Immature natural killer cell (primary cell): ENCODE results near the gene TBC1D22A. TPM values are rescaled to one million over a fixed set of nuclear protein-coding genes. Genes with fewer than 3 reads are reported as not detected.
"Not testable (repeated sequence)": the region's sequence is repeated elsewhere in the genome, so short reads cannot be mapped to it uniquely, and the experiment has no call there.

Experiments
- DNase-seq, 3 donors: peaks; one replicate each; pipeline ENCODE4 v3.0.0; 2022; ENCODE audit warnings: mixed read lengths in 1 of 3
- H3K27ac Mint-ChIP-seq, 6 donors: one replicate each; pipeline ENCODE4 v1.8.0; 2020; ENCODE audit warnings: mixed read lengths in 6 of 6, mild to moderate bottlenecking in 5 of 6, inconsistent platforms in 4 of 6, moderate library complexity in 3 of 6
- H3K27me3 Mint-ChIP-seq, 3 donors: one replicate each; pipeline ENCODE4 v1.8.0; 2020 to 2021; ENCODE audit warnings: low read depth in 3 of 3, mild to moderate bottlenecking in 3 of 3, mixed read lengths in 3 of 3, moderate library complexity in 3 of 3, inconsistent platforms in 1 of 3
- H3K36me3 Mint-ChIP-seq, 3 donors: one replicate each; pipeline ENCODE4 v1.8.0; 2020; ENCODE audit warnings: mixed read lengths in 3 of 3, inconsistent platforms in 2 of 3, mild to moderate bottlenecking in 2 of 3
- H3K4me1 Mint-ChIP-seq, 2 donors: one replicate each; pipeline ENCODE4 v1.8.0; 2020; ENCODE audit warnings: inconsistent platforms in 2 of 2, mild to moderate bottlenecking in 2 of 2, mixed read lengths in 2 of 2, moderate library complexity in 1 of 2
- H3K4me3 Mint-ChIP-seq, 5 donors: one replicate each; pipeline ENCODE4 v1.8.0; 2020; ENCODE audit warnings: mild to moderate bottlenecking in 5 of 5, mixed read lengths in 5 of 5, inconsistent platforms in 3 of 5, moderate library complexity in 3 of 5
- H3K9me3 Mint-ChIP-seq, 6 donors: one replicate each; pipeline ENCODE4 v1.8.0; 2020; ENCODE audit warnings: mild to moderate bottlenecking in 6 of 6, mixed read lengths in 6 of 6, inconsistent platforms in 4 of 6, moderate library complexity in 3 of 6
- polyA plus RNA-seq, 3 donors: library from polyadenylated mRNA; unstranded; fragments of 300-500 nt; fragmentation: Illumina TruSeq; gene quantifications; one replicate each; pipeline ENCODE4 v1.2.3, GENCODE V29; 2021

The TBC1D22A gene
- polyA plus RNA-seq, 3 donors from 2014 or later = 20.6 to 28.0 (median 24.0) TPM

- peaks cover 0 to 2% (median 0%) of the 10 kb centered on the region in 3 donors for H3K27me3 Mint-ChIP-seq
- no peaks in the 10 kb centered on the region for H3K36me3 Mint-ChIP-seq
- peak overlapping the region in 2 of 5 donors; percentile 19 to 28 for H3K4me3 Mint-ChIP-seq
- H3K9me3 Mint-ChIP-seq = no peaks in the 10 kb centered on the region
- no peak for DNase-seq
- H3K4me1 Mint-ChIP-seq = peaks cover 68 to 87% of the 10 kb centered on the region in 2 donors
- H3K27ac Mint-ChIP-seq = peak overlapping the region; percentile 71 to 87 (median 86)
Measured at GRCh38 chr22:46774980-46775849, 12.8 kb downstream of the TBC1D22A start.

GRCh38 chr22:46775850-46776826 is 13.7 kb downstream of the TBC1D22A start:
- no peak for DNase-seq

DNA sequence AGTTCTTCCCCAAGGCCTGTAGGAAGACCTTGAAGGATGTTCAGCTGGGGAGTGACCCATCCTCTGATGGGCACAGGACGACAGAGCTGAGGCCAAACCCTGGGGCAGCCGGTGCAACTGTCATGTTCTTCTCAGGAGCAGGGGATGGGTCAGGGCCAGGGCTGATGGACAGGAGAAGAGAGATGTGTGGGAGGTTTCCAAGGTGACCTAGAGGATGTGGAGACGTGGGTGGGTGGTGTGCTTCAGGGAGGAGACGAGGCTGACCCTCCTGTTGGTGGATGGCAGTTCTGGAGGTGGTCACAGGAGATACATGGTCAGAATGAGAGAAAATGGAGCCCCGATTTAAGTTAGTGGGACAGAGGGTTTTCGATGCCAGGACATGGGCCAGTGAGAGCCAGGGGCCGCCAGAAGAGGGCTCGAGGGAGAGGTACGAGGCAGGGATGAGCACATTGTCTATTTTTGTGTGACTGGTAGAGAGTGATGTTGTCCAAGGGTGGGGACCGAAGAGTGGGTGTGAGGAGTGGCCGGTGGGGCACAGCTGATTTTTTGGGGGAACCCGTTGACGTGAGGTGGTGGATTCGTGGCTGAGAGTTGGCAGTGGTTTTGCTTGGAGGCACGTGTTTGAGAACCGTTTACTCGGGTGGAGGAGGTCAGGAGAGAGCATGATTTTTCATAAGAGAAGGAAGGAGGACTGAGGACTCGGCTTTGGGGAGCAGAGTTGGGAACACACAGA is 14.6 kb downstream of the TBC1D22A start:
- no peaks in the 10 kb centered on the region for H3K9me3 Mint-ChIP-seq
- H3K27me3 Mint-ChIP-seq = peaks cover 0 to 2% (median 0%) of the 10 kb centered on the region in 3 donors
- H3K27ac Mint-ChIP-seq = peak overlapping the region; percentile 76 to 90 (median 86)
- H3K4me1 Mint-ChIP-seq = peaks cover 59 to 74% of the 10 kb centered on the region in 2 donors
- no peak for DNase-seq
- no peaks in the 10 kb centered on the region for H3K36me3 Mint-ChIP-seq
- peak overlapping the region in 4 of 5 donors; percentile 33 to 62 (median 46) for H3K4me3 Mint-ChIP-seq

More at GRCh38 chr22:46775850-46776826, 13.7 kb downstream of the TBC1D22A start:
- Mint-ChIP-seq H3K4me1 (peaks cover 62 to 81% of the 10 kb centered on the region in 2 donors), H3K27ac (peak overlapping the region; percentile 83 to 90 (median 86)), H3K27me3 (peaks cover 0 to 2% (median 0%) of the 10 kb centered on the region in 3 donors), H3K9me3 (no peaks in the 10 kb centered on the region), H3K4me3 (peak overlapping the region; percentile 7 to 62 (median 34)), H3K36me3 (no peaks in the 10 kb centered on the region)

- H3K27ac Mint-ChIP-seq = peak overlapping the region; percentile 76 to 90 (median 86)
- H3K36me3 Mint-ChIP-seq = no peaks in the 10 kb centered on the region
- peaks cover 61 to 78% of the 10 kb centered on the region in 2 donors for H3K4me1 Mint-ChIP-seq
- H3K27me3 Mint-ChIP-seq = peaks cover 0 to 2% (median 0%) of the 10 kb centered on the region in 3 donors
- peak overlapping the region in 3 of 5 donors; percentile 19 to 62 (median 34) for H3K4me3 Mint-ChIP-seq
- H3K9me3 Mint-ChIP-seq = no peaks in the 10 kb centered on the region
- DNase-seq = no peak
Measured at GRCh38 chr22:46777609-46777970, 15.1 kb downstream of the TBC1D22A start.

DNA sequence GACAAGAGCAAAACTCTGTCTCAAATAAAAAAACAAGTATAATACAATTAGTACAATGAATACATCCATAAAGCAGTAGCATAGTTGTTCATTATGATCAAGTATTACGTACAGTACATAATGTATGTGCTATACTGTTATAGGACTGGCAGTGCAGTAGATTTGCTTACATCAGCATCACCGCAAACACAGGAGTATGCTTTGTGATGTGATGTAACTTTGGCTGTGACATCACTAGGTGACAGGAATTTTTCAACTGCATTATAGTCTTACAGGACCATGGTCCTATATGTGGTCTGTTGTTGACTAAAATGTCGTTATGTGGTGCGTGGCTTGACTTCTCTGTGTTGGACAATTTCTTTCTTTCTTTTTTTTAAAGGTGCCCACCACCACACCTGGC is 16.6 kb downstream of the TBC1D22A start:
- no peaks in the 10 kb centered on the region for H3K36me3 Mint-ChIP-seq
- no peak overlapping the region for H3K4me3 Mint-ChIP-seq
- no peaks in the 10 kb centered on the region for H3K9me3 Mint-ChIP-seq
- H3K4me1 Mint-ChIP-seq = peaks cover 59 to 79% of the 10 kb centered on the region in 2 donors
- H3K27ac Mint-ChIP-seq = peak overlapping the region in 2 of 6 donors; percentile 48 to 72
- H3K27me3 Mint-ChIP-seq = peaks cover 0 to 1% (median 0%) of the 10 kb centered on the region in 3 donors
- DNase-seq = no peak

GRCh38 chr22:46779651-46780050 is 17.2 kb downstream of the TBC1D22A start:
- no peak overlapping the region for H3K4me3 Mint-ChIP-seq
- DNase-seq = no peak
- H3K9me3 Mint-ChIP-seq = no peaks in the 10 kb centered on the region
- H3K27ac Mint-ChIP-seq = peak overlapping the region in 5 of 6 donors; percentile 13 to 78 (median 60)
- no peaks in the 10 kb centered on the region for H3K36me3 Mint-ChIP-seq
- H3K4me1 Mint-ChIP-seq = peaks cover 54 to 78% of the 10 kb centered on the region in 2 donors
- H3K27me3 Mint-ChIP-seq = peaks cover 0 to 1% (median 0%) of the 10 kb centered on the region in 3 donors

- Mint-ChIP-seq H3K27me3 (peaks cover 0 to 1% (median 0%) of the 10 kb centered on the region in 3 donors), H3K27ac (peak overlapping the region in 5 of 6 donors; percentile 13 to 72 (median 43)), H3K4me1 (peaks cover 48 to 76% of the 10 kb centered on the region in 2 donors), H3K4me3 (no peak overlapping the region), H3K36me3 (no peaks in the 10 kb centered on the region), H3K9me3 (no peaks in the 10 kb centered on the region)
- no peak for DNase-seq
Measured at GRCh38 chr22:46780453-46780852, 18.0 kb downstream of the TBC1D22A start.

DNA sequence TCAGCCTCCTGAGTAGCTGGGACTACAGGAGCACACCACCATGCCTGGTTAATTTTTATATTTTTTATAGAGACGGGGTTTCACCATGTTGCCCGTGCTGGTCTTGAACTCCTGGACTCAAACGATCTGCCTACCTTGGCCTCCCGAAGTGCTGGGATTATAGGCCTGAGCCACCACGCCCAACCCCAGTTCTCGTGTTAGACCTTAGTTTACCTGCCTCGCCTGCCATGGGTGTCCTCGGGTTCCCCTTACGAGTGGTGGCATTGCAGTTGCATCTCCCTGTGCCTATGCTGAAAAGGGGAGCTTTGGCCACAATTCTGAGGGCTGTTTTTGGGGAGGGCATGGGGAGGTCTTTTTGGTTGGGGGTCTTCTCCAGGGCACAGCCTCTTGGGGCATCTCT is 18.8 kb downstream of the TBC1D22A start:
- no peak for DNase-seq
- H3K27ac Mint-ChIP-seq = peak overlapping the region in 3 of 6 donors; percentile 11 to 42 (median 20)
- H3K4me1 Mint-ChIP-seq = peaks cover 39 to 67% of the 10 kb centered on the region in 2 donors
- H3K9me3 Mint-ChIP-seq = no peaks in the 10 kb centered on the region
- H3K36me3 Mint-ChIP-seq = no peaks in the 10 kb centered on the region
- H3K4me3 Mint-ChIP-seq = no peak overlapping the region
- H3K27me3 Mint-ChIP-seq = peaks cover 0 to 1% (median 0%) of the 10 kb centered on the region in 3 donors

DNA sequence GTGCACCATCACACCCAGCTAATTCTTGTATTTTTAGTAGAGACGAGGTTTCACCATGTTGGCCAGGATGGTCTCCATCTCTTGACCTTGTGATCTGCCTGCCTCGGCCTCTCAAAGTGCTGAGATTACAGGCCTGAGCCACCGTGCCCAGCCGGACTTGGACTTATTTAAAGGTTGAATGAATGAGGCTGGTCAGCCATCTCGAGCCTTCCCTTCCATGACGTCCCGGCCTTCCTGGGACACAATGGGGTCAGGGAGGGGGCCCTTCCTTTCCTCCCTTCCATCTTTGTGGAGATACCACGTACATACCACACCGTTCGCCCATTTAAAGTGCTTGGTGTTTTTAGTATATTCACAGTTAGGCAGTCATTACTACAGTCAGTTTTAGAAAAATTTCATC is 19.8 kb downstream of the TBC1D22A start:
- not testable (repeated sequence) for H3K36me3 Mint-ChIP-seq
- H3K4me1 Mint-ChIP-seq = peaks cover 31 to 63% of the 10 kb centered on the region in 2 donors

DNA sequence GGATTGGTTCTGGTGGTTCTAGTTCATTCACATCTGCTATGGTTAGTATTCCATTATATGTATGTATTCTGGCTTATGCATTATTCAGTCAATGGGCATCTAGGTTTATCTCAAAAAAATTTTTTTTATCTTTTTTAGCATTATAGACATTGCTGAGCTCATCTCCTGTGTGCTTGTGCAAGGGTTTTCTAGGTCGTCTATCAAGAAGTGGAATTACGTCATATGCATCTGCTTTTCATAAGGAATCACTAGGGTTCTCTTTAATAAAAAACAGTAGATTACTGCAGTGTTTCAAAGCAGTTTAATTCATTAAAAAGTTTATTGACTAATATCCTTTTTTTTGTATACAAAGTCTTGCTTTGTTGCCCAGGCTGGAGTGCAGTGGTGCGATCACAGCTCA is 21.3 kb downstream of the TBC1D22A start:
- Mint-ChIP-seq H3K4me3 (no peak overlapping the region), H3K27me3 (peaks cover 0 to 1% (median 0%) of the 10 kb centered on the region in 3 donors), H3K9me3 (no peaks in the 10 kb centered on the region), H3K36me3 (no peaks in the 10 kb centered on the region), H3K27ac (peak overlapping the region in 2 of 6 donors; percentile 2 to 71), H3K4me1 (peaks cover 34 to 62% of the 10 kb centered on the region in 2 donors)
- DNase-seq = no peak

More for the DNA sequence above, 19.8 kb downstream of the TBC1D22A start:
- H3K9me3 Mint-ChIP-seq, H3K4me3 Mint-ChIP-seq, DNase-seq, H3K27me3 Mint-ChIP-seq: not testable (repeated sequence)
- H3K27ac Mint-ChIP-seq = peak overlapping the region in 4 of 6 donors; percentile 40 to 71 (median 48)

DNA sequence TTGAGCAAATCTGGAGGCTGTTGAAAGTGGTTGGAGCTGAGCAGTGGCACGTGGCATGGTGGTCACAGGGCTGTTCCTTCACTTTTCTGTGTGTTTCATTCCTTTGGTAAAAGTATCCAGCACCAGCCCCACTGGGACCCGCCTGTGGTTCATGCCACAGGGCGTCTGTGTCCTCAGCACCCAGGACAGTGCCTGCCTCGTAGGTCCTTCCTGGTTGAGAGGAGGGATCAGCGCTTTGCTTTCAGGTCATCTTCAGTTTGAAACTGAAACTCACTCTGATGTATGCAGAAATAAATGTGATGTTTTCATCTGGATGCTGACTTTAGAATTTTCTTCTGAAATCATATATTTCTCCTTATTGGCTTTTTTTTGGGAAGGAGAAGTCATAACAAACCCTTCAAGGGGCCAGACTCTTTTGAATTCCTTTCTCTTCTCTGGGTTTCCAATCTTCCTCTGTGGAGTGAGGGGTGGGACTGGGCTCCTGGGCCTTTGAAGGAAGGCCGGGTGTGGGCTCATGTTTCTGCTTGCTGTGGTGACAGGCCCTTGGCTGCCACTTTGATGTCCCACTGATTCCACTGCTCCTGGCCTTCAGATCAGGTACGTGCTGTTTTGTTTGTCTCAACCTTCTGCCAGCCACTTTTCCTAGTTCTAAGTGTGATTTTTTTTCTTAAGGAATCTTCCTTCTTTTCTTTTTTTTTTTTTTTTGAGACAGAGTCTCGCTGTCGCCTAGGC is 26.2 kb downstream of the TBC1D22A start:
- Mint-ChIP-seq H3K27ac (peak overlapping the region; percentile 100), H3K4me3 (peak overlapping the region in 4 of 5 donors; percentile 33 to 55 (median 52)), H3K27me3 (peaks cover 10% of the 10 kb centered on the region in 3 donors), H3K9me3 (no peaks in the 10 kb centered on the region), H3K36me3 (no peaks in the 10 kb centered on the region), H3K4me1 (peaks cover 56 to 72% of the 10 kb centered on the region in 2 donors)
- peak; percentile 39 to 45 (median 41) for DNase-seq

GRCh38 chr22:46789992-46790391 is 27.5 kb downstream of the TBC1D22A start:
- peak overlapping the region; percentile 100 for H3K27ac Mint-ChIP-seq
- no peak for DNase-seq
- peak overlapping the region; percentile 85 to 90 (median 88) for H3K4me3 Mint-ChIP-seq
- H3K36me3 Mint-ChIP-seq = no peaks in the 10 kb centered on the region
- H3K9me3 Mint-ChIP-seq = no peaks in the 10 kb centered on the region
- peaks cover 10% of the 10 kb centered on the region in 3 donors for H3K27me3 Mint-ChIP-seq
- H3K4me1 Mint-ChIP-seq = peaks cover 60 to 61% of the 10 kb centered on the region in 2 donors
